ENCODE measurements around the gene ST8SIA4. TPM values are rescaled to one million over a fixed set of nuclear protein-coding genes. Genes with fewer than 3 reads are reported as not detected.

Gene ST8SIA4
- total and polyA plus RNA-seq, 2 donors (not counting 3 experiments of a cell fraction or from before 2014, with no cell fraction given) = 4.5 to 25.0 TPM

DNA sequence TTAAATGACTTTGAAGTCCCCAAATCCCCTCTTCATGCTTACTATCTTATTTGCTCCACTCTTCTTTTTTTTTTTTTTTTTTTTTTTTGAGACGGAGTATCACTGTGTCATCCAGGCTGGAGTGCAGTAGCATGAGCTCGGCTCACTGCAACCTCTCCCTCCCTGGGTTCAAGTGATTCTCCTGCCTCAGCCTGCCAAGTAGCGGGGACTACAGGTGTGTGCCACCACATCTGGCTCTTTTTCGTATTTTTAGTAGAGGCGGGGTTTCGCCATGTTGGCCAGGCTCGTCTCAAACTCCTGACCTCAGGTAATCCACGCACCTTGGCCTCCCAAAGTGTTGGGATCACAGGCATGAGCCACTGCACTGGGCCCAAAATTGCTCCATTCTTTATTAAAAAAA is 51.0 kb downstream of the ST8SIA4 start:
- intact Hi-C loops (cut with micrococcal nuclease) = no loop called here
- TF ChIP-seq GATA2 (IDR thresholded peaks at IDR 0.05; ENCODE audit: insufficient read depth, insufficient read length, low read depth, low read length) (no peak), JUN (IDR thresholded peaks at IDR 0.05; ENCODE audit: borderline replicate concordance, insufficient read depth, insufficient read length, low read depth) (no peak), POLR2AphosphoS5 (IDR thresholded peaks at IDR 0.05; ENCODE audit: insufficient read depth, low read depth, low read length) (no peak), MYC (IDR thresholded peaks at IDR 0.05; ENCODE audit: low read depth, low read length) (no peak), MAX (IDR thresholded peaks at IDR 0.05; ENCODE audit: insufficient read depth, insufficient read length) (no peak), CTCF (IDR thresholded peaks at IDR 0.05; ENCODE audit: extremely low read depth in 1 of 2, insufficient read depth in 1 of 2, low read depth in 1 of 2, low read length in 2 of 2) (no peak), FOS (IDR thresholded peaks at IDR 0.05; ENCODE audit: borderline replicate concordance, insufficient read depth, low read length) (no peak), EZH2 (IDR thresholded peaks at IDR 0.05; ENCODE audit: borderline replicate concordance, low read depth, low read length, severe bottlenecking) (no peak), POLR2A (IDR thresholded peaks at IDR 0.05; ENCODE audit: low read depth, low read length) (no peak)
- DNase-seq (ENCODE audit: low read depth, low spot score) (no peak), FAIRE-seq (no peak)
- dilution Hi-C loops (cut with MboI; ENCODE audit: extremely low pct_ligation_motif_present, low sequenced_read_pairs) = no loop called here
- Histone ChIP-seq H3K27ac (ENCODE audit: insufficient read depth, low read depth, low read length) (no peak overlapping the region), H3K9ac (replicated peaks; ENCODE audit: extremely low read depth, insufficient read depth, low read length) (no peak overlapping the region), H4K20me1 (replicated peaks; ENCODE audit: control insufficient read depth, extremely low read depth, insufficient read depth, low read length) (no peaks in the 10 kb centered on the region), H3K4me2 (ENCODE audit: insufficient read depth, low read length) (no peak overlapping the region), H3K4me3 (replicated peaks in 1 of 3; ENCODE audit: insufficient read depth in 1 of 3, low read depth in 1 of 3, low read length in 3 of 3) (no peak overlapping the region), H2AFZ (ENCODE audit: low read depth, low read length) (no peak overlapping the region), H3K36me3 (ENCODE audit: control insufficient read depth in 2 of 2, extremely low read depth in 1 of 2, insufficient read depth in 2 of 2, low read length in 2 of 2) (no peaks in the 10 kb centered on the region), H3K9me1 (replicated peaks; ENCODE audit: control insufficient read depth, extremely low read depth, insufficient read depth, low read length) (no peaks in the 10 kb centered on the region), H3K79me2 (ENCODE audit: control insufficient read depth, insufficient read depth, low read length) (no peaks in the 10 kb centered on the region), H3K27me3 (ENCODE audit: control insufficient read depth in 2 of 2, insufficient read depth in 2 of 2, low read length in 2 of 2) (no peaks in the 10 kb centered on the region), H3K9me3 (replicated peaks; ENCODE audit: control insufficient read depth, insufficient read depth, low read length) (no peaks in the 10 kb centered on the region), H3K4me1 (ENCODE audit: control insufficient read depth, extremely low read depth, insufficient read depth, low read length) (peaks cover 24% of the 10 kb centered on the region)
- CTCF ChIA-PET = interaction anchor here (1.0 kb wide), 1 partner anchor 9 kb away, joined by 3 read pairs; no protein-coding TSS in a partner anchor
- POLR2A ChIA-PET = no interaction called here
- BruUV-seq (replicated peaks) = no TSS peak

All from endothelial cell of umbilical vein (primary cell).